ENCODE results near the gene PGM2L1.

DNA sequence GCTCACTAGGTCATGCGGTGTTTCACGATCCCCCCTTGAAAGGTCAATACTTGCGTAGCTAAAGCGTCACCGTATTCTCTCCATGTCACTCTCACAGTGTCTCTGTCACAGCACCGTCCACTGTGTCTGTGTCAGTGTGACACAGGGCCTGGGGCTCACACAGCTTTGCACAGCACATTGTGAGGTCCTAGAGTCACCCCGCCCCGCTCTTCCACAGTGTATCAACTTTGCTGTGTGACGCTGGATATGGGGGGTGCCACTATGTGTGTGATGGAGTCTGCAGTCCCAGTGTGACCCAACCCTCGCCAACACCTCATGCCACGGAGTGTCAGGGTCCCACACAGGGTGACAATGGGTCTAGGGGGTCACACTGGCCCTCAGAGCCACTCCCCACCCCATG lies 87.4 kb downstream of the PGM2L1 start:
- TF ChIP-seq POLR2A (IDR thresholded peaks at IDR 0.05), result no peak
- TF ChIP-seq, protein P1, sequence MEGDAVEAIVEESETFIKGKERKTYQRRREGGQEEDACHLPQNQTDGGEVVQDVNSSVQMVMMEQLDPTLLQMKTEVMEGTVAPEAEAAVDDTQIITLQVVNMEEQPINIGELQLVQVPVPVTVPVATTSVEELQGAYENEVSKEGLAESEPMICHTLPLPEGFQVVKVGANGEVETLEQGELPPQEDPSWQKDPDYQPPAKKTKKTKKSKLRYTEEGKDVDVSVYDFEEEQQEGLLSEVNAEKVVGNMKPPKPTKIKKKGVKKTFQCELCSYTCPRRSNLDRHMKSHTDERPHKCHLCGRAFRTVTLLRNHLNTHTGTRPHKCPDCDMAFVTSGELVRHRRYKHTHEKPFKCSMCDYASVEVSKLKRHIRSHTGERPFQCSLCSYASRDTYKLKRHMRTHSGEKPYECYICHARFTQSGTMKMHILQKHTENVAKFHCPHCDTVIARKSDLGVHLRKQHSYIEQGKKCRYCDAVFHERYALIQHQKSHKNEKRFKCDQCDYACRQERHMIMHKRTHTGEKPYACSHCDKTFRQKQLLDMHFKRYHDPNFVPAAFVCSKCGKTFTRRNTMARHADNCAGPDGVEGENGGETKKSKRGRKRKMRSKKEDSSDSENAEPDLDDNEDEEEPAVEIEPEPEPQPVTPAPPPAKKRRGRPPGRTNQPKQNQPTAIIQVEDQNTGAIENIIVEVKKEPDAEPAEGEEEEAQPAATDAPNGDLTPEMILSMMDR (IDR thresholded peaks at IDR 0.05), result no peak

All from lower leg skin (tissue), 3 donors.